Measurements from ENCODE around the gene CCDC92B.

GRCh38 chr17:2703181-2703580 is 46.3 kb downstream of the CCDC92B start:
- no peak for TF ChIP-seq CTCF (IDR thresholded peaks at IDR 0.05)
- no peak for TF ChIP-seq EP300 (IDR thresholded peaks at IDR 0.05)
- TF ChIP-seq POLR2A (IDR thresholded peaks at IDR 0.05): no peak

All from ovary (tissue), 3 donors.